Right atrium auricular region (tissue), 2 donors: ENCODE measurements around the gene QRICH2. TPM values are rescaled to one million over a fixed set of nuclear protein-coding genes. Genes with fewer than 3 reads are reported as not detected.

ENCODE experiments used
- DNase-seq: peaks from one replicate; pipeline ENCODE4 v3.0.0-alpha.2; 2019; ENCODE audit warnings: low spot score
- H3K27ac ChIP-seq, 2 donors: fragments of 200-600 bp; sonication (generic); 1 replicate in 1 of 2; 2 replicates in 1 of 2; pipeline ENCODE4 v1.5.1; 2016 to 2019
- H3K27me3 ChIP-seq, 2 donors: fragments of 200-600 bp; sonication (generic); one replicate each; pipeline versions ENCODE4 v1.5.1 to v1.6.0; 2017 to 2019
- H3K36me3 ChIP-seq: fragments of 200-600 bp; sonication (generic); one replicate; pipeline ENCODE4 v1.5.1; 2016
- H3K4me1 ChIP-seq, 2 donors: fragments of 200-600 bp; sonication (generic); one replicate each; pipeline versions ENCODE4 v1.5.1 to v1.6.0; 2017 to 2019
- H3K4me3 ChIP-seq, 2 donors: fragments of 200-600 bp; sonication (generic); 1 replicate in 1 of 2; 2 replicates in 1 of 2; pipeline ENCODE4 v1.5.1; 2017 to 2019; ENCODE audit warnings: mild to moderate bottlenecking in 1 of 2, moderate library complexity in 1 of 2
- H3K9me3 ChIP-seq, 2 donors: fragments of 200-600 bp; sonication (generic); one replicate each; pipeline ENCODE4 v1.5.1; 2019
- total RNA-seq, 2 donors: library from RNA; depleted of rRNA; stranded (reverse); fragments of >200 nt; gene quantifications; one replicate each; pipeline ENCODE4 v1.1.0, GENCODE V29; 2016
- TF ChIP-seq, protein P1 (sequence below), 2 donors: fragments of 200-600 bp; sonication (generic); IDR thresholded peaks; one replicate each; pipeline ENCODE4 v1.5.1; 2019; ENCODE audit warnings: antibody characterized with exemption in 2 of 2

Gene QRICH2
- total RNA-seq, 2 donors from 2014 or later, result 1.1 to 1.2 TPM

DNA sequence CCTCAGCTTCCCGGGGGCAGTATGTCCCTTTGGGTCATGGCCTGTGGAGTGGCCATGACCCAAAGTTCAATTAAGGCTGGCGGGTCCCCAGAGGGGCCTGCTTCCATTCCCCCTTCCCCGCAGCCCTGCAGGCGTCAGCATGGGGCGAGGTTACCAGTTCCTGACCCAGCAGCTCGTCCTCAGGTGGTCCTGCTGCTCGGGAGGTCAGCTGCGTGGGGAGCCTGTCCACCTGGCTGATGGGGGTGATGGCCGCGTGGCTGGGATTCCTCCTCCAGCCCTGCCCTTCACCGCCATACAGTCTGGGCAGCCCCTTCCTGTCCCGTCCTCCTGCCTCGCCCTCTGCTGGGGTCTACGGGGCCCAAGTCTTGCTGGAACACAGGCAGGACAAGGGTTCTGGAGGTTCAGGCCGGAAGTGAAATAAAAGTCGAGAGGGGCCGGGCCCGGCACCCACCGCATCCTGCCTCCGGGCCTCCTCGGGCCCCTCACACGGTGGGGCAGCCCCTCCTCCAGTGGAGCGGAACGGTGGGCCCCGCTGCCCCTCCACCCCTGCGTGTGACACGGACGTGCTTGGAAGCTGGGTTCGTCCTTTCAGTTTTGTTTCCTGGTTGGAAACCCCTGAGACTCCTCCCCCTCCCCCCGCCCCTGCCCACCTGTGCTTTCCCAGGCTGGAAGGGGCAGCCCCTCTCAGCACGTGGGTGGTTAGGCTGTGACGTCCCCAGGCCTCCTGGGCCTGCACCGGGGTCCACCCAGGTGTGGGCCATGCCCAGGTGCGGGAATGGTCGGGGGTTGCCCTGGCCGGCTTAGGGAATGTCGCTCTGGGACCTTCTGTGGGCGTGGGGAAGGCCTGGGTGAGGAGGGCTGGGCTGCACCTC is 36.2 kb downstream of the QRICH2 start:
- no peaks in the 10 kb centered on the region for H3K27me3 ChIP-seq
- peaks cover 0 to 73% of the 10 kb centered on the region in 2 donors for H3K4me1 ChIP-seq
- H3K36me3 ChIP-seq, result peaks cover 8% of the 10 kb centered on the region
- TF ChIP-seq, protein P1, sequence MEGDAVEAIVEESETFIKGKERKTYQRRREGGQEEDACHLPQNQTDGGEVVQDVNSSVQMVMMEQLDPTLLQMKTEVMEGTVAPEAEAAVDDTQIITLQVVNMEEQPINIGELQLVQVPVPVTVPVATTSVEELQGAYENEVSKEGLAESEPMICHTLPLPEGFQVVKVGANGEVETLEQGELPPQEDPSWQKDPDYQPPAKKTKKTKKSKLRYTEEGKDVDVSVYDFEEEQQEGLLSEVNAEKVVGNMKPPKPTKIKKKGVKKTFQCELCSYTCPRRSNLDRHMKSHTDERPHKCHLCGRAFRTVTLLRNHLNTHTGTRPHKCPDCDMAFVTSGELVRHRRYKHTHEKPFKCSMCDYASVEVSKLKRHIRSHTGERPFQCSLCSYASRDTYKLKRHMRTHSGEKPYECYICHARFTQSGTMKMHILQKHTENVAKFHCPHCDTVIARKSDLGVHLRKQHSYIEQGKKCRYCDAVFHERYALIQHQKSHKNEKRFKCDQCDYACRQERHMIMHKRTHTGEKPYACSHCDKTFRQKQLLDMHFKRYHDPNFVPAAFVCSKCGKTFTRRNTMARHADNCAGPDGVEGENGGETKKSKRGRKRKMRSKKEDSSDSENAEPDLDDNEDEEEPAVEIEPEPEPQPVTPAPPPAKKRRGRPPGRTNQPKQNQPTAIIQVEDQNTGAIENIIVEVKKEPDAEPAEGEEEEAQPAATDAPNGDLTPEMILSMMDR (IDR thresholded peaks at IDR 0.05), result no peak
- no peaks in the 10 kb centered on the region for H3K9me3 ChIP-seq
- DNase-seq, result no peak
- H3K27ac ChIP-seq, result peak overlapping the region; percentile 58 to 65
- H3K4me3 ChIP-seq, result peak overlapping the region; percentile 13 to 35

DNA sequence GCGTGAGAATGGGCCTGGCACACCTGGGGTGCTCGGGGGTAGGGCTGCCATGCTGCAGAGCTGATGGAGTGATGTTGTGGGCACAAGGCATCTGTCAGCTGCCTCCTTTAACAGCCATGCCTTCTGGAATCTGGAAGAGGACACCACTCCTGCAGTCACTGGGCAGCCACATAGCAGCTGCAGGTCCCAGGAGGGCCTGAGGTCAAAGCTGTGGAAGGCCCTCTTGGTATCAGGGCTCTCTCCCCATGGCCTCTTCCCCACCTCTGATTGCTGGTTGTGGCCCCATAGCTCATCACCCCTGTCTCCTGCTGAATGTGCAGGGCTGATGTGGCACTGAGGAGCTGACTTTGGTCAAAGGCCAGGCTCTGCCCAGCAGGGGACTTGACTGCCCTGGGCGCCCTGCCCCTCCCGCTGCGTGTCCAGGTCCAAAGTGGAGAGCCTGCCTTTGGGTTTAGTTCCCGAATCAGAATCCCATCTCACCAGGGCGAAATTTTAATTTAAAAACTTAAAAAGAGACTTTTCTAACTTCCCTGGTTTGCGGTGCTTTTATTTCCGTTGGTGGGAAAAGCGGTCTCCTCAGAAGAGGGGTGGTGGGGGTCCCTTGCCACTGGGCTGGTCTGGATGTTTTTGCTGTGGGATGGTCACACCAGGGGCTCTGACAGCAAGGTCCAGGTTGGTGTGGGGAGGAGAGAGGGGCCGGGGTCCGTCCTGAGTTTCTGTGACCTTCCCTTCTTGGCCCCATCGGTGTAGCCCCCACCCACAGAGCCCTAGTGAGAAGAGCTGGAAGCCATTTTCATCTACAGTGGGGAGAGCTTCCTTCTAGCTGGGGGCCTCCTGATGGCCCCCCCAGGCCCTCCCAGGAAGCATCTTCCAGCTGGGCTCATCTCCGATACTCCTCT is 37.1 kb downstream of the QRICH2 start:
- Histone ChIP-seq H3K27ac (peak overlapping the region in 1 of 2 donors; percentile 58), H3K9me3 (no peaks in the 10 kb centered on the region), H3K36me3 (peaks cover 8% of the 10 kb centered on the region), H3K4me3 (peak overlapping the region in 1 of 2 donors; percentile 35), H3K27me3 (no peaks in the 10 kb centered on the region), H3K4me1 (peaks cover 0 to 79% of the 10 kb centered on the region in 2 donors)
- TF ChIP-seq, protein P1 (IDR thresholded peaks at IDR 0.05), result no peak
- DNase-seq, result no peak

DNA sequence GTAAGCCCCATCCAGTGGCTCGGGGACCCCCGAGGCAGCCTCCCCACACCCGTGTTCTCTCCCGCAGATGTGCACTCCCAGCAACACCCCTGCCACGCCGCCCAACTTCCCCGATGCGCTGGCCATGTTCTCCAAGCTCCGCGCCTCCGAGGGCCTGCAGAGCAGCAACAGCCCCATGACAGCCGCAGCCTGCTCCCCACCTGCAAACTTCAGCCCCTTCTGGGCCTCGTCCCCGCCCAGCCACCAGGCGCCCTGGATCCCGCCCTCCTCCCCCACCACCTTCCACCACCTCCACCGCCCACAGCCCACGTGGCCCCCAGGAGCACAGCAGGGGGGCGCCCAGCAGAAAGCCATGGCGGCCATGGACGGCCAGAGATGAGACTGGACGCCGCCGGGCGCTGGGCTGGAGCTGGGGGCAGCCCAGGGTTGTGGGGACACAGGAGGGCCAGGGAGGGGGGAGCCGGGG is 37.9 kb downstream of the QRICH2 start:
- Histone ChIP-seq H3K27ac (peak overlapping the region in 1 of 2 donors; percentile 4), H3K4me3 (no peak overlapping the region), H3K4me1 (peaks cover 0 to 79% of the 10 kb centered on the region in 2 donors), H3K27me3 (no peaks in the 10 kb centered on the region), H3K9me3 (no peaks in the 10 kb centered on the region), H3K36me3 (peaks cover 8% of the 10 kb centered on the region)
- no peak for DNase-seq
- TF ChIP-seq, protein P1 (IDR thresholded peaks at IDR 0.05), result no peak

DNA sequence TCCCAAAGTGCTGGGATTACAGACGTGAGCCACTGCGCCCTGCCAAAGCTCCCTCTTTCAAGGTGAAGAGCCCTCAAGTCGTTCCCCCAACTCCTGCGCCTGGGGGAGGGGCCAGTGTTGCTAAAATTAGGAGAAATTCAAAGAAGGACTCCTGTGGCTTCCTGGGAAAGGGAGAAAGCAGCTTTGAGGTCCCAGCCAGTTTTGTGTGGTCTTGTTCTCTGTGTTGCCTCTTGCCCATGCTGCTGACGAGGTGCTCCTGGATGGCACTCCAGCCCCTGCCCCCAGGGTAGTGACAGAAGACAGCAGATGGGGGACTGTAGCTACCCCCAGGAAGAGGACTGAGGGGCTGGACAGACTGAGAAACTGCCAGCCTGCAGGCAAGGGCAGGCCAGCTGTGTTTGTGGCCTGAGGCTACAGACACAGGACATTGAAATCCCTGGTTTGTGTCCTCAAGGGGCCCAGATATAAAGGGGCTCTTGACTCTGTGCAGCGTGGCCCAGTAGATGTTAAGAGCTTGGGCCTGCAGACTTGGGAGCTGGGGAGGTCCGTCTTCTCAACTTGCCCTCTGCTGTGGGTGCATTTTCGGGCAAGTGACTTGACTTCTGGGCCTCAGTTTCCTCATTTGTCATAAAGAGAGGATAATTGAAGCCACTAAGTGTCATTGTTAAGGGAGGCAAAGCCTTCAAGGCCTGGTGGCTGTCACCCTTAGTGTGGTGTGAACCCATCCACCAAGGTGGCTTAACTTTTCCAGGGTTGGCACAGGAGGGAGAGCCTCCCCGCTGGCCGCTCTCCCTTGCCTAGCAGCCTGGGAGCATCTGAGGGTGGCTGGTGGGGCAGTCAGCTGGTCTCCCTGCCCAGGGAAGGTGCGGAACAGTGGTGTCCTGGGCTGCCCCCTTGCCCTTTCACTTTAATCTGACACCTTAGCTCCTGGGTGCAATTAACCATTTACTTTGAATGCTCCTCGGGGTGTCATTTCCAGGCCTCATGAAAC is 38.8 kb downstream of the QRICH2 start:
- Histone ChIP-seq H3K4me3 (no peak overlapping the region), H3K4me1 (peaks cover 0 to 81% of the 10 kb centered on the region in 2 donors), H3K9me3 (no peaks in the 10 kb centered on the region), H3K36me3 (peaks cover 8% of the 10 kb centered on the region), H3K27me3 (no peaks in the 10 kb centered on the region), H3K27ac (peak overlapping the region; percentile 88 to 95)
- no peak for DNase-seq
- TF ChIP-seq, protein P1 (IDR thresholded peaks at IDR 0.05), result no peak
